Myocyte (in vitro differentiated cells): ENCODE measurements around the gene NCOA1. TPM values are rescaled to one million over a fixed set of nuclear protein-coding genes. Genes with fewer than 3 reads are reported as not detected.
"Not testable (repeated sequence)": the region's sequence is repeated elsewhere in the genome, so short reads cannot be mapped to it uniquely, and the experiment has no call there.

Experiments
- DNase-seq: peaks from one replicate; pipeline ENCODE4 v3.0.0-alpha.2; 2012; ENCODE audit warnings: low read depth
- total RNA-seq: library from RNA; depleted of rRNA; stranded (reverse); fragments of >200 nt; gene quantifications from 2 replicates; pipeline ENCODE4 v1.2.3, GENCODE V29; 2014

The NCOA1 gene
- total RNA-seq, 1 donor from 2014 or later: 49.2 TPM

- DNase-seq: no peak
Observed at GRCh38 chr2:24474053-24474452, 17.0 kb upstream of the NCOA1 start.

DNA sequence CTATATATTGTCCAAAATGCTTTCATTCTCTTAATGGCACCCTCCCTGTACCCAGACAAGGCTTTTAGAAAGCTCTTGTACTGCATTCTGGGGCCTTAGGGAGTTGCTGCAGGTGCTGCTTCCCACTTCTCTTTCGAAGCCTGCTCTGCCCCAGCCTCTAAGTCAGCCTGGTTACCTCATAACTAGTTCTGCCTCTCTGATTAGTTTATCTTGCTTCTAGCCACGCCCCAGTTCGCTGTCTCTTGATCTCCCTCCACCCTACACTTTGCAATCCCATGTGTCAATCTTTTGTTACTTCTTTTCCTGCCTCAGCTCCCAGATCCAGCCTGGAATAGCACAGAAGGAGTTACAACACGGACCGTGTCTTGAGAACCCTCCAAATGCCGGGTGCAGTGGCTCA is 13.8 kb upstream of the NCOA1 start:
- no peak for DNase-seq

- no peak for DNase-seq
Observed at GRCh38 chr2:24478243-24478642, 12.8 kb upstream of the NCOA1 start.

DNA sequence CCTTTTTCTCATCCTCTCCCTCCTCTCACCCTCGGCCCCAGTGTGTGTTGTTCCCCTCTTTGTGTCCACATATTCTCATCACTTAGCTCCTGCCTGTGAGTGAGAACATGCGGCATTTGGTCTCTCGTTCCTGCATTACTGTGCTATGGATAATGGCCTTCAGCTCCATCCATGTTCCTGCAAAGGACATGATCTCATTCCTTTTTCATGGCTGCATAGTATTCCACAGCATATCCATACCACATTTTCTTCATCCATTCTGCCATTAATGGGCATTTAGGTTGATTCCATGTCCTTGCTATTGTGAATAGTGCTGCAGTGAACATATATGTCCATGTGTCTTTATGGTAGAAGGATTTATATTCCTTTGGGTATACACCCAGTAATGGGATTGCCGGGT is 10.8 kb upstream of the NCOA1 start:
- DNase-seq: no peak

- no peak for DNase-seq
Observed at GRCh38 chr2:24482251-24482971, 8.6 kb upstream of the NCOA1 start.

DNA sequence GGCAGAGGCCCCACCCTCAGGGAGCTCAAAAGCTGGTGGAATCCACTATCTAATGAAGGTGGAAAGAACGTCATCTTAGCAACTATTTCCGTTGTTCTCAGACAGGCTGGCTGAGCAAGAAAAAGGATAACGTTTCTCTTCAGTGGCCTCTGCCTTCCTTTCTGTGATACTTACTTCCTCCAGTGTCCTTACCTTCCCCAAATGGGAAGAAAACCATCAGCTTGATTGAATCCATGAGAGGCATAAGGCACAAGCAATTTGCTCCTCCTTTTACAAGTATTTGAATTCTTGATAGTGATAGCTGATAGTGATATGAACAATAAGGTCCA is 8.1 kb upstream of the NCOA1 start:
- no peak for DNase-seq

GRCh38 chr2:24484677-24485076 is 6.4 kb upstream of the NCOA1 start:
- DNase-seq: not testable (repeated sequence)

- peak; percentile 70 for DNase-seq
Observed at GRCh38 chr2:24485197-24485596, 5.9 kb upstream of the NCOA1 start.

- no peak for DNase-seq
Observed at GRCh38 chr2:24486636-24487205, 4.3 kb upstream of the NCOA1 start.

DNA sequence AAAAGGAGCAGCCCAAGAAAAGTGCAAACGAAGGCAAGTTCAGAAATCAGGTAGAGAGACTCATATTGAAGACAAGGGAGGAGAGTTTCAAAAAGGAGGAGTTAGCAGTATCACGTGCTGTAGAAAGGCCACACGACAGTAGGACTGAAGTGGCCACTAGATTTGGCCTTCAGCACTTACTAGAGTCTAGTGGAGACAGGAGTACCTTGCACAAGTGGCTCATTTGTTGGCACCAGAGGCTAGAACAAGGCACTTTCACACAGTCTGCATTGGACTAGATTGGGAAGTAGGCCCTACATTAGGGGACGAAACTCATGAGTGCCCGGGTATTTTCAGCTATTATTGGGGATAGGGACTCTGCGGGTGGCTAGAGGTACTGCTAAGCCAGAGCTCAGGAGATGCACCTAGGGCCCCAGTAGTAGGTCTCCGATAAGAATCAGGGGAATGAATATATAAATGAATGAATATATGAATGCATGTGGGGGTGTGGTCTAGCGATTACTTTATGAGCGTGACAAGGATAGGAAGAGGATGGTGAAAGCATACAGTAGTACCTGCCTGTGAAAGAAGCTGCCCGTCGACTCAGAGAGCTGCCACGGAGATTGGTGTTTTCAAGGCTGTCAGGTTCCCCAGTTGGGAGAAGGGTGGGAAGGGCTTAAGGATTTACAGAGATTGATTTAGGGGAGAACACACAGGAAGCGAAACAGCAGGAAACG is 1.4 kb upstream of the NCOA1 start:
- no peak for DNase-seq

- DNase-seq: no peak
Observed at GRCh38 chr2:24490181-24490689, 819 bp upstream of the NCOA1 start.

DNA sequence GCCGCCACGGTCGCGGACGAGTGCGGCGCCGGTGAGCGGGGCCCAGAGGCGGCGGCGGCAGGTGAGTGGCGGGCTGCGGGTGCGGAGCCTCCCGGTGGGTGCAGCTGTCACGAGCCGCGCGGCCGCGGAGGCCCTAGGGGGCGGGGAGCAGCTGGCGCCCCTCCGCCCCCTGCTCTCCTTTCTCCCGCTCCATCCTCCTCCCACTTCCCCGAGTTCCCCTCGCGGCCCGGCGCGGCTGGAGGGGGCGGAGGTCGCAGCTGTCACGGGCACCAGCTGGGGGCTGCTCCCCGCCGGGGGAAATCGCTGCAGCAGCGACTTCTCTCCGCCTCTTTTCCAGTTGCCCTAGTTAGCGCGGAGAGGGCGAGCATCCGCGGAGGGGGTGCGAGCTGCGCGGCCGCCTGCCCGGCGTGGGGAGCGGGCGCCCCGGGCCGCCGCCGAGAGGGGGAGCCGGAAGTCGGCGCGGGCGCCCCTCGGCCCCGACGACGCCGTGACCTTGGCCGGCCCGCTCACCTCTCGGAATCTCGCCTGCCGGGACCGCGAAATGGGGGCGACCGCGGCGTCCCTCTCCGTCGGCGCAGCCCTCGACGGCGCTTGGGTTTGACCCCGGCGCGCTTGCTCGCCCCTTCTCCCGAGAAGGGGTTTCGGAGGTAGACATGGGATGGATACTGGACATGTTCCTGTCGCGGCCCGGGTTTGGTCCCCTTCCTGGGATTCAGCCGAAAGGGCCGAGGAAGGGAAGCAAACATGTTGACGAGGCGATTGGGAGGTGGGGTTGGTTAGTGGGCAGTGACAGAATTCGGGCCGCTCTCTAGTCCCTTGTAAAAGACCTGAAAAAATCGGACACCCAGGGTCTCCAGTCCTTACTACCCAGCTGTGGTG is 727 bp downstream of the NCOA1 start:
- DNase-seq: peak; percentile 92

- DNase-seq: peak; percentile 44
Observed at GRCh38 chr2:24492421-24493279, 1.6 kb downstream of the NCOA1 start.

DNA sequence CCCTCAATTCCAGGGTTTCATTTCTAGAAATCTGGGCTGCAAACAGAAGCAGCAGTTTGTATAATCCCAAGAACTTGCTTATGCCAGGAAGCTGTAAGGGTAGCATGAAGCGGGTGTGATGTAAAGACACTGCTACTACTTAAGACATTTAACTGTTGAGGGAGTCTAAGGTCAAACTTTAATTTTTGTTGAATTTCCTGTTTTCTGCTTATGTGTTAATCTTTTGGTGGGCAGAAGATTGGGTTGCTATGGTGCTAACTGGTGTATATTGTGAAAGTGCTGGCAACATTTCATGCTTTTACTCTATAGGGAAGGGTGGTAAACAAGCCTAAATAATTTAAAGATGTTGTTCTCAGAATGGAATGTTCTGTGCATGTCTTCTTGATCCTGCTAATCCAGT is 2.7 kb downstream of the NCOA1 start:
- DNase-seq: no peak

GRCh38 chr2:24494410-24494809 is 3.4 kb downstream of the NCOA1 start:
- DNase-seq: no peak

GRCh38 chr2:24495451-24495850 is 4.4 kb downstream of the NCOA1 start:
- no peak for DNase-seq

- no peak for DNase-seq
Observed at GRCh38 chr2:24496959-24497358, 5.9 kb downstream of the NCOA1 start.

- no peak for DNase-seq
Observed at GRCh38 chr2:24497685-24498084, 6.6 kb downstream of the NCOA1 start.

DNA sequence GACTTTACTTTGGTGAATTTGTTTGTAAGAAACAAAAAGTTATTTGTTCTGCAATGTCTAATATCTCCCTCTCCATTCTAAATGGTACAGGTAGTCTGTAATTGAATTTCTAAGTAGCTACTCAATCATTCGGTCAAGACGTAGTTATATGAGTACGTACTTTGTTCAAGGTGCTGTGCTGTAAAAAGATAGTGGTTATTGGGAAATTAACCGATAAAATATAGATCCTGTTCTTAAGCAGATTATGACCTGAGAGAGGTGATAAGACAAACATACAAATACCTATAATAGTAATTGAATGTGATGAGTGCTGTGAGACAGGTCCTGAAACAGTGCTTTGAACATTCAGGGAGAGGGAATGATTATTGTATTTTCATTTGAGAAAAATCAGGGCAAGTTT is 7.1 kb downstream of the NCOA1 start:
- DNase-seq: no peak

GRCh38 chr2:24501813-24502212 is 10.8 kb downstream of the NCOA1 start:
- DNase-seq: no peak
